Measurements from ENCODE around the gene NUDT19.

NUDT19 gene

DNA sequence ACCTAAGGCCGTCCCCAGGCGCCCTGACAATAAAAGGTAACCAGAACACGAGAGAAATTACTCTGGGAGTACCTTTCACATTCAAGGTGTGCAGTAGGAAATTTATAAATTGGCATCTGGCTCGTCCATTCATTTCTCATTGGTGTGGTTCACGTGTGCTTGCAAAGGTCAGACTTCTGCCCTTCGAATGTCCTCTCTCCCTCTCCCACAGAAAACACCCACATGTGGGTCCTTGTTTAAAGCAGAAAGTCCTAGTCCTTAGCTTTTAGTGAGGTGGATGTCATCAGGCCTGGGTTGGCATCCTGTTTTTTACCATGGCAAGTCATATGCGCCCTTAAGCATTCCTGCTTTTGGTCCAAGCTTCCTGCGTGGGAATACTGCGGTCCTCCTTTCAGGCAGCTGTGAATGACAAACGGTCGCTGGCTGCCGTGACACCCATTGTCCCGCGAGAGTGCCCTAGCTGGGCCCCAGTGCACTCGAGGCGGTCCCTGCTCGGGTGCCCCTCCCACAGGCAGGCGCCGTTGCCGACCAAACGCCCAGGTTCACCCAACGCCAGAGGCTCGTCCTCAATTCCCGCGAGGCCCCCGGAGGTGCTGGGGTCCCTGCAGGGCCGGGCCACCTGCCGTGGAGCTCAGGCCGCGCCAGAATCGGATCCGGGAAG is at the start of gene NUDT19:
TSS of gene NUDT19 (plus strand) at position 531 of the 661 bp plus-strand sequence. CDS start 140 bp downstream, outside the sequence.
- Histone ChIP-seq H3K27ac (peak within 1 kb of the TSS; percentile 75), H3K4me3 (ENCODE audit: low read depth, low read length) (peak within 1 kb of the TSS; percentile 58), H3K36me3 (replicated peaks) (no peaks in the 10 kb centered on the region), H3K27me3 (replicated peaks) (no peaks in the 10 kb centered on the region)
- peak; percentile 79 for DNase-seq
- TF ChIP-seq, protein P1, sequence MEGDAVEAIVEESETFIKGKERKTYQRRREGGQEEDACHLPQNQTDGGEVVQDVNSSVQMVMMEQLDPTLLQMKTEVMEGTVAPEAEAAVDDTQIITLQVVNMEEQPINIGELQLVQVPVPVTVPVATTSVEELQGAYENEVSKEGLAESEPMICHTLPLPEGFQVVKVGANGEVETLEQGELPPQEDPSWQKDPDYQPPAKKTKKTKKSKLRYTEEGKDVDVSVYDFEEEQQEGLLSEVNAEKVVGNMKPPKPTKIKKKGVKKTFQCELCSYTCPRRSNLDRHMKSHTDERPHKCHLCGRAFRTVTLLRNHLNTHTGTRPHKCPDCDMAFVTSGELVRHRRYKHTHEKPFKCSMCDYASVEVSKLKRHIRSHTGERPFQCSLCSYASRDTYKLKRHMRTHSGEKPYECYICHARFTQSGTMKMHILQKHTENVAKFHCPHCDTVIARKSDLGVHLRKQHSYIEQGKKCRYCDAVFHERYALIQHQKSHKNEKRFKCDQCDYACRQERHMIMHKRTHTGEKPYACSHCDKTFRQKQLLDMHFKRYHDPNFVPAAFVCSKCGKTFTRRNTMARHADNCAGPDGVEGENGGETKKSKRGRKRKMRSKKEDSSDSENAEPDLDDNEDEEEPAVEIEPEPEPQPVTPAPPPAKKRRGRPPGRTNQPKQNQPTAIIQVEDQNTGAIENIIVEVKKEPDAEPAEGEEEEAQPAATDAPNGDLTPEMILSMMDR (IDR thresholded peaks at IDR 0.05; ENCODE audit: low read depth, low read length, missing control alignments), result no peak
- in situ Hi-C loops (cut with HindIII; ENCODE audit: low pct_ligation_motif_present, low sequenced_read_pairs), result no loop called here

DNA sequence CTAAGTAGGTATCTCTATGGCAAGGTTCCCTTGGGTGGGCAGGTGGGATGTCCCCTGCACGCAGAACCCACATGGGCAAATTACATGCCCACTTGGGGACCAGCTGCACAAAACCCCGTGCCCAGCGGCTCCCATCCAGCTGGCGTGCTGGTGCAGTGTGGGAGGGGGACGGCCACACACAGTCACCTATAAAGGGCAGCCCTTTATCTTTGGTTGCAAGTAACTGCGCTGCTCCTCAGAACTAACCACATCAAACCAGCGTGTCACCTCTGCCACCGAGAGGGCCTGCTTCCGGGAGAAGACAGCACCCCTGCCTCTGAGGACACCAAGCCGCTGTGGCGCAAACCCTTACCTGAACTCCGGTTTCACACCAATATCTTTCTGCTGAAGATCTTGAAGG is 48.9 kb upstream of the NUDT19 start:
- peaks cover 57% of the 10 kb centered on the region for H3K36me3 ChIP-seq (replicated peaks)
- in situ Hi-C loops (cut with HindIII; ENCODE audit: low pct_ligation_motif_present, low sequenced_read_pairs), result no loop called here

GRCh38 chr19:32646556-32646955 is 45.1 kb upstream of the NUDT19 start:
- DNase-seq, result no peak
- TF ChIP-seq, protein P1 (IDR thresholded peaks at IDR 0.05; ENCODE audit: low read depth, low read length, missing control alignments), result no peak
- Histone ChIP-seq H3K27me3 (replicated peaks) (no peaks in the 10 kb centered on the region), H3K4me3 (ENCODE audit: low read depth, low read length) (no peak overlapping the region), H3K36me3 (replicated peaks) (peaks cover 41% of the 10 kb centered on the region), H3K27ac (no peak overlapping the region)
- in situ Hi-C loops (cut with HindIII; ENCODE audit: low pct_ligation_motif_present, low sequenced_read_pairs), result no loop called here

More for the DNA sequence above, 48.9 kb upstream of the NUDT19 start:
- Histone ChIP-seq H3K4me3 (ENCODE audit: low read depth, low read length) (no peak overlapping the region), H3K27me3 (replicated peaks) (no peaks in the 10 kb centered on the region), H3K27ac (no peak overlapping the region)
- TF ChIP-seq, protein P1 (IDR thresholded peaks at IDR 0.05; ENCODE audit: low read depth, low read length, missing control alignments), result no peak
- DNase-seq, result no peak

DNA sequence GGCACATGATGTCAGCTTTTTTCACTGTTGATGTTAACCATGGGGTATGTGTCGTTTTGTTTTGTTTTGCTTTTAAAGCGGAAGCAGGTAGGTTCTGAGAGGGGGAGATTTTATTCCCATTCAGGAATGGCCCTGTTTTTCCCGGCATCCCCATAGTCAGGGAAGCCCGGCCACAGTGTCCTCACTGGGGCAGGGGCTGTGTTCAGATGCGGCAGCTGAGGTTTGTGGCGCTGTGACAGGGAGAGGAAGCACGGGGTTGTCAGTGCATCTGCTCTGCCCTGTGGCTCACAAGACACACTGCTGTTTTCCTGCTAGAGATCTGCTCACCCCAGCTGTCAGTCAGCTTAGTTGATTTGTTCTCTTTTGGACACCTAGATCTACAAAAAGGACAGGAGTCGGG is 44.3 kb upstream of the NUDT19 start:
- H3K4me3 ChIP-seq (ENCODE audit: low read depth, low read length), result no peak overlapping the region
- peaks cover 34% of the 10 kb centered on the region for H3K36me3 ChIP-seq (replicated peaks)
- H3K27me3 ChIP-seq (replicated peaks), result no peaks in the 10 kb centered on the region
- no peak overlapping the region for H3K27ac ChIP-seq
- TF ChIP-seq, protein P1 (IDR thresholded peaks at IDR 0.05; ENCODE audit: low read depth, low read length, missing control alignments), result no peak
- DNase-seq, result no peak
- in situ Hi-C loops (cut with HindIII; ENCODE audit: low pct_ligation_motif_present, low sequenced_read_pairs), result no loop called here

GRCh38 chr19:32649751-32650150 is 41.9 kb upstream of the NUDT19 start:
- no peak for DNase-seq
- H3K4me3 ChIP-seq (ENCODE audit: low read depth, low read length), result no peak overlapping the region
- H3K27ac ChIP-seq, result no peak overlapping the region
- peaks cover 18% of the 10 kb centered on the region for H3K36me3 ChIP-seq (replicated peaks)
- no peaks in the 10 kb centered on the region for H3K27me3 ChIP-seq (replicated peaks)
- TF ChIP-seq, protein P1 (IDR thresholded peaks at IDR 0.05; ENCODE audit: low read depth, low read length, missing control alignments), result no peak
- in situ Hi-C loops (cut with HindIII; ENCODE audit: low pct_ligation_motif_present, low sequenced_read_pairs), result no loop called here

GRCh38 chr19:32650671-32651070 is 41.0 kb upstream of the NUDT19 start:
- DNase-seq, result no peak
- TF ChIP-seq, protein P1 (IDR thresholded peaks at IDR 0.05; ENCODE audit: low read depth, low read length, missing control alignments), result no peak
- Histone ChIP-seq H3K36me3 (replicated peaks) (peaks cover 23% of the 10 kb centered on the region), H3K27ac (no peak overlapping the region), H3K4me3 (ENCODE audit: low read depth, low read length) (no peak overlapping the region), H3K27me3 (replicated peaks) (no peaks in the 10 kb centered on the region)
- in situ Hi-C loops (cut with HindIII; ENCODE audit: low pct_ligation_motif_present, low sequenced_read_pairs), result no loop called here
